NK-92 (cell line): ENCODE data around the gene LTC4S.
"Not testable (repeated sequence)": the region's sequence is repeated elsewhere in the genome, so short reads cannot be mapped to it uniquely, and the experiment has no call there.

Source experiments
- DNase-seq: peaks from one replicate; lab custom pipeline; 2025; ENCODE audit not compliant: unreplicated experiment; lab: John Stamatoyannopoulos, UW

Gene LTC4S

GRCh38 chr5:179823937-179824744 is 30.4 kb downstream of the LTC4S start:
- DNase-seq, result no peak

- DNase-seq, result no peak
Observed at GRCh38 chr5:179824745-179825112, 30.9 kb downstream of the LTC4S start.

GRCh38 chr5:179825655-179826182 is 31.9 kb downstream of the LTC4S start:
- no peak for DNase-seq

- DNase-seq, result no peak
Observed at GRCh38 chr5:179827680-179828079, 33.9 kb downstream of the LTC4S start.

- no peak for DNase-seq
Observed at GRCh38 chr5:179828756-179829421, 35.1 kb downstream of the LTC4S start.

- no peak for DNase-seq
Observed at GRCh38 chr5:179829732-179830435, 36.1 kb downstream of the LTC4S start.

- DNase-seq, result no peak
Observed at GRCh38 chr5:179830818-179831468, 37.2 kb downstream of the LTC4S start.

- DNase-seq, result no peak
Observed at GRCh38 chr5:179832039-179832745, 38.4 kb downstream of the LTC4S start.

- no peak for DNase-seq
Observed at GRCh38 chr5:179833056-179833708, 39.4 kb downstream of the LTC4S start.

GRCh38 chr5:179833709-179834070 is 39.9 kb downstream of the LTC4S start:
- DNase-seq, result no peak

- no peak for DNase-seq
Observed at GRCh38 chr5:179834120-179834519, 40.3 kb downstream of the LTC4S start.

- DNase-seq, result not testable (repeated sequence)
Observed at GRCh38 chr5:179834871-179835270, 41.1 kb downstream of the LTC4S start.

- DNase-seq, result no peak
Observed at GRCh38 chr5:179836225-179837019, 42.6 kb downstream of the LTC4S start.

GRCh38 chr5:179837076-179838011 is 43.6 kb downstream of the LTC4S start:
- DNase-seq, result no peak

GRCh38 chr5:179839328-179840256 is 45.8 kb downstream of the LTC4S start:
- DNase-seq, result no peak

- no peak for DNase-seq
Observed at GRCh38 chr5:179840321-179840720, 46.5 kb downstream of the LTC4S start.

GRCh38 chr5:179840766-179841165 is 47.0 kb downstream of the LTC4S start:
- DNase-seq, result no peak
